ENCODE results near the gene SSR3.

- TF ChIP-seq MYC (IDR thresholded peaks at IDR 0.05; ENCODE audit: low read depth, low read length) (no peak), CTCF (IDR thresholded peaks at IDR 0.05; ENCODE audit: low read depth, low read length) (no peak), POLR2A (IDR thresholded peaks at IDR 0.05; ENCODE audit: extremely low read depth, insufficient read length) (no peak), MAX (IDR thresholded peaks at IDR 0.05; ENCODE audit: low read depth, low read length) (no peak)
These were observed 27.7 kb upstream of the SSR3 start for GRCh38 chr3:156582532-156583183.
